ENCODE results near the gene NKD2. TPM values are rescaled to one million over a fixed set of nuclear protein-coding genes. Genes with fewer than 3 reads are reported as not detected.

The NKD2 gene
- total and polyA plus RNA-seq, 3 donors from 2014 or later = 16.5 to 42.1 (median 31.6) TPM

- Histone ChIP-seq H3K27me3 (no peaks in the 10 kb centered on the region), H3K36me3 (ENCODE audit: low read depth, missing control alignments) (no peaks in the 10 kb centered on the region), H3K9me3 (no peaks in the 10 kb centered on the region), H3K4me1 (no peaks in the 10 kb centered on the region), H3K27ac (no peak overlapping the region), H3K4me3 (no peak overlapping the region)
- intact Hi-C loops (cut with DNase I; ENCODE audit: low total_unique reads) = no loop called here
- no peak for DNase-seq
- TF ChIP-seq POLR2A (IDR thresholded peaks at IDR 0.05) (no peak), CTCF (IDR thresholded peaks at IDR 0.05) (no peak)
- 90 to 95% methylated on average over 7 of the region's 7 CpGs for WGBS, 2 donors
Observed at GRCh38 chr5:981456-981855, 27.1 kb upstream of the NKD2 start.

GRCh38 chr5:982377-983237, 26.0 kb upstream of the NKD2 start:
- intact Hi-C loops (cut with DNase I; ENCODE audit: low total_unique reads) = no loop called here
- Histone ChIP-seq H3K27me3 (no peaks in the 10 kb centered on the region), H3K27ac (no peak overlapping the region), H3K9me3 (no peaks in the 10 kb centered on the region), H3K4me3 (no peak overlapping the region), H3K36me3 (ENCODE audit: low read depth, missing control alignments) (no peaks in the 10 kb centered on the region), H3K4me1 (no peaks in the 10 kb centered on the region)
- WGBS, 2 donors = 77 to 78% methylated on average over 27 of the region's 27 CpGs
- DNase-seq = no peak
- no peak for TF ChIP-seq POLR2A (IDR thresholded peaks at IDR 0.05)
- no peak for TF ChIP-seq CTCF (IDR thresholded peaks at IDR 0.05)

- WGBS, 2 donors = 89 to 90% methylated on average over 5 to 7 of the region's 7 CpGs
- Histone ChIP-seq H3K9me3 (no peaks in the 10 kb centered on the region), H3K27ac (no peak overlapping the region), H3K4me3 (no peak overlapping the region), H3K4me1 (no peaks in the 10 kb centered on the region), H3K27me3 (no peaks in the 10 kb centered on the region), H3K36me3 (ENCODE audit: low read depth, missing control alignments) (no peaks in the 10 kb centered on the region)
- intact Hi-C loops (cut with DNase I; ENCODE audit: low total_unique reads) = no loop called here
- no peak for TF ChIP-seq POLR2A (IDR thresholded peaks at IDR 0.05)
- no peak for TF ChIP-seq CTCF (IDR thresholded peaks at IDR 0.05)
- no peak for DNase-seq
Observed at GRCh38 chr5:983238-983524, 25.4 kb upstream of the NKD2 start.

GRCh38 chr5:983568-983967, 25.0 kb upstream of the NKD2 start:
- no peaks in the 10 kb centered on the region for H3K4me1 ChIP-seq
- H3K4me3 ChIP-seq = no peak overlapping the region
- H3K9me3 ChIP-seq = no peaks in the 10 kb centered on the region
- no peak for DNase-seq
- H3K36me3 ChIP-seq (ENCODE audit: low read depth, missing control alignments) = no peaks in the 10 kb centered on the region
- no peaks in the 10 kb centered on the region for H3K27me3 ChIP-seq
- TF ChIP-seq POLR2A (IDR thresholded peaks at IDR 0.05) (no peak), CTCF (IDR thresholded peaks at IDR 0.05) (no peak)
- no peak overlapping the region for H3K27ac ChIP-seq
- intact Hi-C loops (cut with DNase I; ENCODE audit: low total_unique reads) = no loop called here

- no peak for DNase-seq
- Histone ChIP-seq H3K27me3 (no peaks in the 10 kb centered on the region), H3K4me1 (peaks cover 3% of the 10 kb centered on the region), H3K9me3 (no peaks in the 10 kb centered on the region), H3K36me3 (ENCODE audit: low read depth, missing control alignments) (no peaks in the 10 kb centered on the region), H3K27ac (no peak overlapping the region), H3K4me3 (no peak overlapping the region)
- intact Hi-C loops (cut with DNase I; ENCODE audit: low total_unique reads) = no loop called here
- 95 to 96% methylated on average over 3 of the region's 3 CpGs for WGBS, 2 donors
- TF ChIP-seq CTCF (IDR thresholded peaks at IDR 0.05) = no peak
- no peak for TF ChIP-seq POLR2A (IDR thresholded peaks at IDR 0.05)
Observed at GRCh38 chr5:984774-985173, 23.8 kb upstream of the NKD2 start.

Measured in testis (tissue), 3 donors.